GM19099 (cell line): ENCODE data around the gene EIF4B.

Source experiments
- POLR2A ChIP-seq: IDR thresholded peaks from 3 replicates; pipeline ENCODE4 v1.6.1; 2011; ENCODE audit warnings: low read depth; ENCODE audit not compliant: insufficient read length; ENCODE audit errors: extremely low read depth

Gene EIF4B

DNA sequence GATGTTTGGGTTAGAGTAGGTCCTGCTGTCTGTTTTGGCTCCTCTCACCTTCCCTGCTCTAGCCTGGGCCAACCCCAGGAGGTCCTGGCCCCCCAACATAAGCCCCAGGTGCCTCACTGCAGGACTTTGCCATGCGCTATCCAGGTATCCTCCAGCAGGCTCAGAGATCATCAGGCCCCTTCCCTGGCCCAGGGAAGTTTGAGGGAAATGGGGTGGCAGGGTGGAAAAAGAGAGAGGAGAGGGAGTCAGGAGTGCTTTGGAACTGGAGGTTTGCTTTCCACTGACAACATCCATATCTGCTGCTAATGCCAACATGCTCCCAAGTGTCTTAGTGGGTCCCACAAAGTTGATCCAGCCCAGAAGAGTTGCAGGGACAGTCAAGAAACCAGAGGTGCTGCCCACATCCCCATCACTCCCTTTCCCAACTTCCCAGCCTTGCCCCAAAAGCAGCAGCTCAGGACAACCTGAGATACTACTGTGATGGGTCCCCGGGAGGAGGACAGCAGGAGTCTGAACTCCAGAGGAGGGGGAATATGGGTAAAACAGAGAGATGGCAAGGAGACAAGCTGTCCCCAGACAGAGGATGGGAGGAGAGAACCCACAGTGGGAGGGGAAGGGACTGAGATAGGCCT lies 44.3 kb downstream of the EIF4B start:
- TF ChIP-seq POLR2A: no peak

DNA sequence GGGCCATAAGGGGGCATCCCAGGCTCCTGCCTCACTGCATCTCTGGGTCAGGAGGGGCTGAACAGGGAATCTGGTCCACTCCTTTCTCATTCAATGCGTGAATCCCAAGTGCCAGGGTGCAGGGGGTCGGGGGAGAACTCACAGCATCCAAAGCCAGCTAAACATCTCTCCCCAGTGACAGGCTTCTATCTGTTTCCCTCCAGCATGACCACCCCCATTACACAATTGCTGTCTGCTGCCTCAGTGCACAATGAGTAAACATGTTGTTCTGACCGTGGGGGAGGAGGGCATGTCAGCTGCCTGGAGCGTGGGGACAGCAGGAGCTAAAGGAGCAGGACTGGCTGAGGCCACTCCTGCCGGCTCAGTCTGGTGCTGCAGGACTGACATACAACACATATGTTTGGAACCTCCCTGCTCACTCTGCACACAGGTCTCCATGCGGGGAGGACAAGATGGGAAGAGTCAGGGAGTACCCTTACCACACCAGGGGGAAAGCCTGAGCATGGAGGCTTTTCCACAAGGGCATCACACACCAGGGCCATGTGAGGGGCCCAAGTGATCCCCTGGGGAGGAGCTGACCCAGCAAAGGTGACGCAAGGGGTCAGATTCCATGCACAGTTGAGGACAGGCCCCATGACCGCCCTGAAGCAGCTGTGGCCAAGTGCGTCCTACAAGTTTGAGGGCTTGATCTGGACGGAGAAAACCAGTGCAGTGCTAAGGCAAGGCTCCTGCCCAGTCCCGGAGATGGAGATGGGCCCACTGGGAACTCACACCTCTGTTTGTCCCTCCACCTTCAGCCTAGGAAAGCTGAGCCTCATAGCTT lies 45.0 kb downstream of the EIF4B start:
- no peak for TF ChIP-seq POLR2A

DNA sequence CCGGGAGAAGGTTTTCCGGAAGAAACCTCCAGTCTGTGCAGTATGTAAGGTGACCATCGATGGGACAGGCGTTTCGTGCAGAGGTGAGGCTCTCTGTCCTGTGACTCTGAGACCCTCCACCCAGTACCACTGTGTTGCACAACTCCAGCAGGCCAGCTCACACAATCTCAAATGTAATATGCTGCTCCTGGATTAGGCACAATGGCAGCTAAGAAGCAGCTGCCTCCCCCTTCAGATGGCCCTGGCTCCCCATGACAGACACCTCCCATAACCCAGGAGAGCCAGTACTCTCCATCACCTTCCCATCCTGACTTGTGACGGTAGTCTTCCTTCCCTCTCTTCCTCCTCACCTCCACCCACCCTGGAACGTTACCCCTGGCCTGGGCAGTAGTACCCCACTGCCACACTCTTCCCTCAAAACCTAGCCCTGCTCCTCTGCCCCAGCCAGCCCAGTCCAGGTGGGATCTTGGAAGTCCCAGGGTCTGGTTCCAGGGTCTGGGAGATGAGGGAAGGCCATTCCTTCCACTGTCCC lies 45.7 kb downstream of the EIF4B start:
- TF ChIP-seq POLR2A: no peak

DNA sequence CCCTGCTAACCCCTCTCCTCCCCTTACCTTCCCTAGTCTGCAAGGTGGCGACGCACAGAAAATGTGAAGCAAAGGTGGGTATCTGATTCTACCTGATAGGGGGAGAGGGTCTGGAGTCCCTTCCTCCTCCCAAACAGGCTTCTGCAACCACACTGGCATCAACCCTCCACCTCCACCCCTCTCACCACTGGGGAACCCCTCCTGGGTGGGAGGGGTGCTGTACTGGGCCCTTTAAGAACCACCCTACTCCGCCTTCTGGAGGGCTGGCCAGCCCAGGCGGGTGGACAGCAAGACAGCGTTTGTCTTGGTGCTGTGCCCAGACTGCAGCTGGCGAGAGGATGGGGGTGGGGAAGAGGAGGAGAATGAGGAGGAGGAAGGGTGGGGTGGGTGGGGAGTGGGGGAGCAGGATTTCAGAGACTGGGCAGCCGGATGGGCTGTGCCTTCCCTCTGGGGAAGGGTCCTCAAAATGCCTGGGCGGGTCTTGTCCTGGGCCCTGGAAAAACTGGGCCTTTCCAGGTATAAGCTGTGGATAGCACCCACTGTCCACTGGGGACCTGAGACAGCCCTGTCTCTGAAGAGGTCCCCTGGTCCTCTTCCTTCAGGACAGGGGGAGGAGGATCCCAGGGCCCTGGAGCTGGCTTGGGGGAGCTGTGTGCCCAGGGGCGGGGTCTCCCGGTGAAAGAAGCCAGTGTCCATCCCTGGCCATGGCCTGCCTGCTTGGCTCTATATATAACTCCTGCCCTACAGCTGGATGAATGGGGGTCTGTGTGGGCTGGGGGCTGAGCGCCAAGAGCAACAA lies 46.4 kb downstream of the EIF4B start:
- TF ChIP-seq POLR2A: no peak

DNA sequence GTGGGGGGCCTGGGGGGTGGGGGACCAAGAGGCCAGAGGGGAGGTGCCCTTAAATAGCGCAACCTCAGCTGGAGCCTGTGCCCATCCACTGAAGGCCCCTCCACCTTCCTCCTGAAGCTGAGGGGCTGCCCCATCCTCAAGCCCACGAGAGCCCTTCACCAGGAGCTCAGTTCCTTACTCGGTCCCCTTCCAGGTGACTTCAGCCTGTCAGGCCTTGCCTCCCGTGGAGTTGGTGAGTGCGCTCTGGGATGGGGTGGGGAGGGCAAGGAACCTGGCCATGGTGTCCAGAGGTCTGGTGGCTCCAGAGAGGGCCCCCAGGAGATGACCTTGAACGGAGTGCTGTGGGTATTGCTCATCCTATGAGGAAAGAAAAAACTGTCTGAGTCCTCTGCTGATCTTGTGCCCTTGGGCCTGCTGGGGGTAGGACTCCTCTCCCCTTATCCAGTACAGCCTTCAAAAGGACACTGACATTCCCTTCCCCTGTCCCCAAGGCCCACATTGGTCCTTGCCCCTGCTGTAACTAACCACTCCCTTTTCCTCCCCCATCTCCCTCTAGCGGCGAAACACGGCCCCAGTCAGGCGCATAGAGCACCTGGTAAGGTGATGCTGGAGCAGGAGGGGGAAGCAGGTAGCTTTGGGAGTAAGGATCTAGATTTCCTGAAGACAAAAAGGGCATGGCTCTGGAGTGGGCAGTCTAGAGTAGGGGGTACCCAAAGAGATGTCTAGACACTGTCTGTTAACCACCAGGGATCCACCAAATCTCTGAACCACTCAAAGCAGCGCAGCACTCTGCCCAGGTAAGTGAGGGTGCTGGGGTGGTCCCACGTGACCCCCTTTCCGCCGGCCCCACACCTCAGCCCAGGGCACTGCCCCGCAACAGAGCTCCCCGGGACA lies 47.2 kb downstream of the EIF4B start:
- no peak for TF ChIP-seq POLR2A

DNA sequence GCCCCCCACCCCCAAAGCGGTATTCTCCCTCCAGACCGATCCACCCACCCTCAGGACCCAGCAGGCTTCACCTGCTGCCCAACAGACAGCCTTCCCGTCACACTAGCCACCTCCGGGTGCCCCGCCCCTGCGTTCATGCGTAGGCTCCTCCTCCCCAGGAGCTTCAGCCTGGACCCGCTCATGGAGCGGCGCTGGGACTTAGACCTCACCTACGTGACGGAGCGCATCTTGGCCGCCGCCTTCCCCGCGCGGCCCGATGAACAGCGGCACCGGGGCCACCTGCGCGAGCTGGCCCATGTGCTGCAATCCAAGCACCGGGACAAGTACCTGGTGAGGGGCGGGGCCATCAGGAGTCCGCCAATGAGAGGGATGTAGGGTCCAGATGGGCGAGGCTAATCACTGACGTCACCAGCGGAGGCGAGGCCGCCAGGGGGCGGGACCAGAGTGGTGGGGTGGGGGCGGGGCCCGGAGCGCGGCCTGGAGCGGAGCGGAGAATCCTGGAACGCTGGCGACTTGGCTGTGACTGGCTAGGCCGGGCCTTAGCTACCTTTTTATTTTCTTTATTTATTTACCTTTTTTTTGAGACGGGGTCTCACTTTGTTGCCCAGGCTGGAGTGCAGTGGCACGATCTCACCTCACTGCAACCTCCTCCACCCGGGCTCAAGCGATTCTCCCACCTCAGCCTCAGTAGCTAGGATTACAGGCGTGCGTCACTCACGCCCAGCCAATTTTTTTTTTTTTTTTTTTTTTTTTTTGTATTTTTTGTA lies 48.0 kb downstream of the EIF4B start:
- TF ChIP-seq POLR2A: peak; percentile 39

DNA sequence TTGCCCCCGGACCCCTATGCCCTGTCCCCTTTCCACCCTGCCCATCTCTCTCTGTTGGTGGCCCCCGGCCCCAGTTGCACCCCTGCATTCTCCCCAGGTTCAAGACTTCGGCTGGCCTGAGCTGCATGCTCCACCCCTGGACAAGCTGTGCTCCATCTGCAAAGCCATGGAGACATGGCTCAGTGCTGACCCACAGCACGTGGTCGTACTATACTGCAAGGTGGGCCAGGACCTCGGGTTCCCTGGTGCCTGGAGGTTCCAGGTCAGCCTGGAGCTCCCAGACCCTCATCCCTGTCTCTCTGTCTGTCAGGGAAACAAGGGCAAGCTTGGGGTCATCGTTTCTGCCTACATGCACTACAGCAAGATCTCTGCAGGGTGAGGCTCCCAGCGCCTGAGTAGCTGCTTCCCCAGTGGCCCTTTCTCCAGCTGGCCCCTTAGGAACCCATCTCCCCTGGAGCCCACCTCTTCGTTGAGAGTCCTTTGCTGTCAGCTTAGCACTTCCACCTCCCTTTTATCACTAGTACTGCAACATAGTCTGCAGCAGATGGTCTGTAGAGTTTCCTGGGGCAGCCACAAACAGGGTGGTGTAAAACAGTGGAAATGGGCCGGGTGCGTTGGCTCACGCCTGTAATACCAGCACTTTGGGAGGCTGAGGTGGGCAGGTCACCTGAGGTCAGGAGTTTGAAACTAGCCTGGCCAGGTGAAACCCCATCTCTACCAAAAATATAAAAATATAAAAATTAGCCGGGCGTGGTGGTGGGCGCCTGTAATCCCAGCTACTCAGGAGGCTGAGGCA lies 49.4 kb downstream of the EIF4B start:
- no peak for TF ChIP-seq POLR2A

DNA sequence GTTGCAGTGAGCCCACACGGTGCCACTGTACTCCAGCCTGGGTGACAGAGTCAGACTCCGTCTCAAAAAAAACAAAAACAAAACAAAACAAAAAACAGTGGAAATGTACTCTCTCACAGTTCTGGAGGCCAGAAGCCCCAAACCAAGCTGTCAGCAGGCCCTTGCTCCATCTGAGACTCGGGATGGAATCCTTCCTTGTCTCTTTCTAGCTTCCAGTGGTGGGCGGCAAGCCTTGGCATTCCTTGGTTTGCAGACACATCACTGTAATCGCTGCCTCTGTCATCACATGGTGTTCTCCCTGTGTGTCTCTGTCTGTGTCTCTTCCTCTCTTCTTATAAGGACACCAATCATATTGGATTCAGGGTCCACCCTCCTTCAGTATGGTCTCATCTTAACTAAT lies 50.0 kb downstream of the EIF4B start:
- TF ChIP-seq POLR2A: no peak

DNA sequence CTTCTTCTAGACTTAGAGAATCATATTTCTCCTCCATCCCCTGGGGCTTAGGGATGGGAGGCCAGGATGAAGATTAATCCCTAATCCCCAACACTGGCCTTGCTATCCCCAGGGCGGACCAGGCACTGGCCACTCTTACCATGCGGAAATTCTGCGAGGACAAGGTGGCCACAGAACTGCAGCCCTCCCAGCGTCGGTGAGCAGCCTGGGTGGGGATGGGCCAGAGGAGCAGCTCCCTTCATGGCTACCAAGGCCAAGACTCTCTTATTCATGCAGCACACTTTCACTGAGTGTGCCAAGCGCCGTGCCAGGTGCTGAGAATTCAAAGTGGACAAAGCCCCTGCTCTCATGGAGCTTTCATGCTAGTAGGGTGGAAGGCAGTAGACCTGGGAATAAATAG lies 50.6 kb downstream of the EIF4B start:
- TF ChIP-seq POLR2A: no peak

DNA sequence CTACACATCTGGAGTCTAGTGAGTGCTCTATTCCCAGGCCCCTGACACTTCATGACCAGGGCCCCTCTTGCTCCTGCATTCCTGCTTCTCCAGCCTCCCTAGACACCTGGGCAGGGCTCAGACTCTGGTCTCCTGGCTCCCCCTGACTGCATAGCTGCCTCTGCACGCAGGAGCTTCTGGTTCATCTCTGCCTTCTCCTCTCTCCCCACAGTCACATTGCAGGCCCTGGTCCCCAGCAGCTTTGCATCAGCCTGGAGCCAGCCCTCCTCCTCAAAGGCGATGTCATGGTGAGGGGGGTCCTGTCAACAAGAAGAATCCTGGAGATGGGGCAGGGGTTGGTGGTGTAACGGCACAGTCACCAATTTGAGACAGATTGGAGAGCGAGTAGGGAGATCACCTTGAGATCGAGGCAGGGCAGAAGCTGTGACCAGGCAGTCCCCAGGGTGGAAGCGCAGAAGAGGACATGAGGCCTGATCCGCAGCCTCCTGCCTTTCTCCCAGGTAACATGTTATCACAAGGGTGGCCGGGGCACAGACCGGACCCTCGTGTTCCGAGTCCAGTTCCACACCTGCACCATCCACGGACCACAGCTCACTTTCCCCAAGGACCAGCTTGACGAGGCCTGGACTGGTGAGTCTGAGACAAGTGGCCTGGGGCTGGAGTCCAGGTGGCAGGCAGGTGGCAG lies 51.7 kb downstream of the EIF4B start:
- no peak for TF ChIP-seq POLR2A

DNA sequence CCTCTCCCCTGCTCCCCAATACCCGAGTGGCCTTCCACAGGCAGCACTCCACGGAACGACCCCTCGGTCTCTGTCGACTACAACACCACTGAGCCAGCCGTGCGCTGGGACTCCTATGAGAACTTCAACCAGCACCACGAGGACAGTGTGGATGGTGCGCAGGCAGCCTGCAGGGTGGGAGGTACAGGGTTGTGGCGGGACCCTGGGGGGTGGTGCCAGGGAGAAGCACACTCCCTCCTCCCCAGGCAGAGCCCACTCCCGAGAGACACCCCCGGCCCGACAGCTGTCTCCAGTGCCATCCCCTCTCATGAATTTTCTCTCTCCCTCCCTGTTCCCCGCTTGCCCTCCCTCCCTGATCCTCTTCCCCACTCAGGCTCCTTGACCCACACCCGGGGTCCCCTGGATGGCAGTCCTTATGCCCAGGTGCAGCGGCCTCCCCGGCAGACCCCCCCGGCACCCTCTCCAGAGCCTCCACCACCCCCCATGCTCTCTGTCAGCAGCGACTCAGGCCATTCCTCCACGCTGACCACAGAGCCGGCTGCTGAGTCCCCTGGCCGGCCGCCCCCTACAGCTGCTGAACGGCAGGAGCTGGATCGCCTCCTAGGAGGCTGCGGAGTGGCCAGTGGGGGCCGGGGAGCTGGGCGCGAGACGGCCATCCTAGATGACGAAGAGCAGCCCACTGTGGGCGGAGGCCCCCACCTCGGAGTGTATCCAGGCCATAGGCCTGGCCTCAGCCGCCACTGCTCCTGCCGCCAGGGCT lies 52.6 kb downstream of the EIF4B start:
- TF ChIP-seq POLR2A: no peak
